Activated T-helper 17 cell treated with anti-CD3 and anti-CD28 coated beads, Interleukin-2, amount 50 U/mL, for 72 hours (primary cell): ENCODE data around the gene DIP2C. TPM values are rescaled to one million over a fixed set of nuclear protein-coding genes. Genes with fewer than 3 reads are reported as not detected.
"Not testable (repeated sequence)": the region's sequence is repeated elsewhere in the genome, so short reads cannot be mapped to it uniquely, and the experiment has no call there.

Source experiments
- ATAC-seq: fragments of 150-1000 bp; cut with Tn5 transposase; replicated peaks from 2 replicates; pipeline ENCODE4 v1.10.0; 2021; ENCODE audit warnings: mild to moderate bottlenecking, moderate library complexity
- H3K27ac Mint-ChIP-seq: one replicate; pipeline ENCODE4 v1.8.0; 2022; ENCODE audit warnings: mixed read lengths
- H3K27me3 Mint-ChIP-seq: one replicate; pipeline ENCODE4 v1.8.0; 2022; ENCODE audit warnings: mixed read lengths
- H3K36me3 Mint-ChIP-seq: one replicate; pipeline ENCODE4 v1.8.0; 2022; ENCODE audit warnings: low read depth, mild to moderate bottlenecking, mixed read lengths
- H3K4me1 Mint-ChIP-seq: one replicate; pipeline ENCODE4 v1.8.0; 2022; ENCODE audit warnings: mixed read lengths
- H3K4me3 Mint-ChIP-seq: one replicate; pipeline ENCODE4 v1.8.0; 2022; ENCODE audit warnings: mild to moderate bottlenecking, mixed read lengths
- H3K9me3 Mint-ChIP-seq: one replicate; pipeline ENCODE4 v1.8.0; 2022; ENCODE audit warnings: mixed read lengths
- total RNA-seq, 2 donors: library from RNA; stranded (reverse); gene quantifications; one replicate each; pipeline ENCODE4 v1.2.3, GENCODE V29; 2022

Gene DIP2C
- total RNA-seq, 2 donors from 2014 or later: 1.1 to 1.9 TPM

DNA sequence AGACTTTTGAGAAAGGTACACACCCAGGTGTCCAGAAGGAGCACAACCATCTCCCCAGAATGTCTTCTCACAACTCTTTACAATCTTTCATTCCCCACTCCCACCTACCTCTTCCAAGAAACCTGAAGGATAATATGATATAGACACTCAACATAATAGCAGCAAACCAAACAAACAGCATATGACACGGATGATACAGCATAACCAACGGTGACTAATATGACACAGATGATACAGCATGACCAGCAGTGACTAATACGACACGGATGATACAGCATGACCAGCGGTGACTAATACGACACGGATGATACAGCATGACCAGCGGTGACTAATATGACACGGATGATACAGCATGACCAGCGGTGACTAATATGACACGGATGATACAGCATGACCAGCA, 264.7 kb downstream of the DIP2C start:
- not testable (repeated sequence) for H3K4me3 Mint-ChIP-seq, H3K36me3 Mint-ChIP-seq, H3K9me3 Mint-ChIP-seq, H3K27ac Mint-ChIP-seq, H3K27me3 Mint-ChIP-seq, ATAC-seq, H3K4me1 Mint-ChIP-seq

DNA sequence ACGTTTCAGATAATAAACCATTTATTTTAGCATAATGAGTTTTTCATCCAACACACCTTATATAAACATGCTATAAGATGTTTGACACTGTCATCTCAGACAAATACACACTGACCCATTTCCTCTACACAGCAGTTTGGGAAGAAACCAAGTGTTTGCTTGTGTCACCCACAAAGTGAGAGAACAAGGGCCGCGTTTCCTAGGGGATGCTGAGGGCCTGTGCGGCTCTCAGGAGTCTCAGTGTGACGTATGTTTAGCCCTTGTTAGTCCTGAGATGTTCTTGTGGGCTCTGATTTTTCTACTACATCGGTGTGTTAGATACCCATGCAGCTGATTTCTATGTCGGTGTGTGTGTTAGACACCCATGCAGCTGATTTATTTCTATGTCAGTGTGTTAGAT, 266.3 kb downstream of the DIP2C start:
- no peaks in the 10 kb centered on the region for H3K36me3 Mint-ChIP-seq
- peaks cover 10% of the 10 kb centered on the region for H3K4me1 Mint-ChIP-seq
- no peak for ATAC-seq
- H3K4me3 Mint-ChIP-seq: no peak overlapping the region
- H3K9me3 Mint-ChIP-seq: no peaks in the 10 kb centered on the region
- H3K27ac Mint-ChIP-seq: no peak overlapping the region
- H3K27me3 Mint-ChIP-seq: no peaks in the 10 kb centered on the region

DNA sequence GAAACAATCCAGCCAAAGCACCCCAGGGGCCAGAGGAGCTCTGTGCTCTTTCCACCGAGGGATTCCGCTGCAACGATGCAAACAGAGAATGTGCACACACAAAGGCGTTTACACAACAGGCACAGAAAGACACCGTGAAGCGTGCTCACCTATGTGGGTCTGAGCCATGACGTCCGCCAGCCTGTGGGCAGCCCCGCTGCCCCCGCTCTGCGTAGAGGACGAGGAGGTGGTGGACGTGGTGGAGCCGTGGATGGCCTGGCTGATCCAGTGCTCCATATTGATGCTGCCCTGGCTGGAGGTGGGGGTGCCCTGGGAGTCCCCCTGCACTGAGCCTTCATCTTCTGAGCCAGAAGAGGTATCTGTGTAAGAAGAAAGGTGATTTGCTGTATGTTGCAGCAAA, 266.8 kb downstream of the DIP2C start:
- H3K27me3 Mint-ChIP-seq: no peaks in the 10 kb centered on the region
- H3K27ac Mint-ChIP-seq: no peak overlapping the region
- peaks cover 10% of the 10 kb centered on the region for H3K4me1 Mint-ChIP-seq
- no peaks in the 10 kb centered on the region for H3K36me3 Mint-ChIP-seq
- H3K4me3 Mint-ChIP-seq: no peak overlapping the region
- ATAC-seq: no peak
- H3K9me3 Mint-ChIP-seq: no peaks in the 10 kb centered on the region

DNA sequence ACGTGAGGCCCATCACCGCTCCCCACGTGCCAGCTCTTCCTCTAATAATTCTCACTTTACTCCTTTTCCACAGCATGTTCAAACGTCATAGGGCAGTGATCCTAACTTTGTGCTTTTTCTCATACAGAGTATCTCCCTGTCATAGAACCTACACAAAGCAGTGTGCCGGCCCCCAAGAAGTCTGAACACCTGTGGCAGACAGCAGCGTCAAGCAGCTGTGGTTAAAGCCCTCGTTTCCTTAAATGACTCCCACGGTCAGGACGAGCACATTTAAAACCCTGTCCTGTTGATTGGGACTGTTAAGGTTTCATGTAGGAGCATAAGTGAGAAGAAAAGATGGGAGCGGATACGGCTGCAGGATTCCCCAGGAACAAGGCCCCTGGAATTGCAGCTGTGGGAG, 267.2 kb downstream of the DIP2C start:
- no peak overlapping the region for H3K27ac Mint-ChIP-seq
- no peaks in the 10 kb centered on the region for H3K9me3 Mint-ChIP-seq
- peaks cover 10% of the 10 kb centered on the region for H3K4me1 Mint-ChIP-seq
- no peaks in the 10 kb centered on the region for H3K27me3 Mint-ChIP-seq
- no peak overlapping the region for H3K4me3 Mint-ChIP-seq
- H3K36me3 Mint-ChIP-seq: no peaks in the 10 kb centered on the region
- no peak for ATAC-seq

DNA sequence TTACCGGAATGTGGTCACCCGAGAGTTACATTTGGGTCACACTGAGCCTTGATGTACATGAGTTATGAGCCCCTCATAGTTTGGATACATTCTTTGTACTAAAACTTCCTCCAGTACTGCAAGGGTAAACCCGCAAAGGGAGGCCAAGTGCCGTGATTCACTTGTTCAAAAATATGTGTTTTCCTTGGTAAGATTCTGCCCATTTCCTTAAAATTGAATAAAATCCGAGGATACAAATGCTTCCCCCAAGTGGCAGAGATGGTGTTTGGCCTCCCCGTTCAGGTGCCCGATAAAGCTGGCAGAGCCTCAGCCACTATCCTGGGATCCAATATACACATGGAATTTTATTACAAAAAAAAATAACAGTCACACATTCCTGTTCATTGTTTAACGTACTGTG, 268.3 kb downstream of the DIP2C start:
- no peaks in the 10 kb centered on the region for H3K27me3 Mint-ChIP-seq
- no peak overlapping the region for H3K4me3 Mint-ChIP-seq
- peaks cover 10% of the 10 kb centered on the region for H3K4me1 Mint-ChIP-seq
- H3K27ac Mint-ChIP-seq: no peak overlapping the region
- H3K9me3 Mint-ChIP-seq: no peaks in the 10 kb centered on the region
- H3K36me3 Mint-ChIP-seq: no peaks in the 10 kb centered on the region
- ATAC-seq: no peak

DNA sequence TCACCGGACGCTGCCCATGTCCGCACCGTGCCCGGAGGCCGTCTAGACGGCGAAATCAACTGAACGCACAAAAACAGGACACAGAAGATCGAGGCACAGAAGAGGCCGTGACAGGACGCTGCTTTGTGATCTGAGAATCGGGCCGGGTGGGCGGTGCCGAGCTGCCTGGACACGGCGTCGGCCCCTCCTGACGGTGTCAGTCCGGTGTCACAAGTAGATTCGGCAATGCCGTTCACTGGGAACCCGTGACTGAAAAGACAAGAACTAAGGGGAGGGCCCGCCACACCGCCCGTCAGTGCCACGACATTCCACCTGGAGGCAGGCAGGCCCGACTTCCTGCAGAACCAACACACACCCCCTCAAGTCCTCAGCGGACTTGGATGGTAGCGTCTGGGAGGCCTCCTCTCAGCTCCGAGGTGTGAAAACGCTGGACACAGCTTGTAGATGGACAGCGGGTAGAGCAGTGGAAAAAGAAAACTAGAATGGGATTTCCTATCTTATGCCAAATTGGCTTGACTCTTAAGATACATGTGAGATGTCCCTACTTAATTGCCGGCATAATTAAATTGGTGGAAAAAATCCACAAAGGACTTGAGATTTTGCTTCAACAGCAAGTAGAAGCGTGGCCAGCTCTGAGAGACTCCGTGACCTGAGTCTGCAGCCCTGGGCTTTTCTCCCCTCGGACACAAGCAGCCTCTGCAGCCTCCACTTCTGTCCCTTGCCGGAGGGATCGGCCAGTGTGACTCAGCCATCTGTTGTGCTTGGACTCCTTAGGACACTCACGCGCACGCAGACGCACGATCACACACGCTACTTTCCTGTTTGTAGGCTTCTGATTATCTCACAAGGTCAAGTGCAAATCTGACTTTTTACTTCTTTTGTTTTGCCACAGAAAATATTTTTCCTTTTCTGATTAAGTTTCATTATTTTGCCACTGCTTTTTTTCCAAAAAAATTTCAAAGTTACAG, 269.0 kb downstream of the DIP2C start:
- no peaks in the 10 kb centered on the region for H3K9me3 Mint-ChIP-seq
- H3K27me3 Mint-ChIP-seq: no peaks in the 10 kb centered on the region
- no peak for ATAC-seq
- no peak overlapping the region for H3K27ac Mint-ChIP-seq
- peaks cover 7% of the 10 kb centered on the region for H3K4me1 Mint-ChIP-seq
- H3K4me3 Mint-ChIP-seq: no peak overlapping the region
- H3K36me3 Mint-ChIP-seq: no peaks in the 10 kb centered on the region

DNA sequence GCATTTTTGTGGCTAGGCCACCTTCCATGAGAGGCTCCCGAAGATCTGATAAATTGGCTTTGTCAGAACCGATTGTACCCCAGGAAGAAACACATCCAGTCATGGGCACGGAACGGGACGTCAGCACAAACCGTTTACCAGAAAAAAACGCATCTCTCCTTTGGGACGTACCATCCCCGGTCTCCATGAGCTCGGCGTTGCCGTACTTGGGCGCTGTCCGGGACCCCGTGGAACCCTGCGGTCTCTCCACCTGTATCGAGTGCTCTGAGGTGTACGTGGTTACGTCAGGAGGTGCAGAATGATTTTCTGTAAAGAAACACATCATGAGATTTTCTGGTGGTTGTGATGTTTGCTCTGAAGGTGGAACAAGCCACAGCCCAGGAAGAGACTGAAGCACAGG, 270.6 kb downstream of the DIP2C start:
- Mint-ChIP-seq H3K4me3 (no peak overlapping the region), H3K9me3 (no peaks in the 10 kb centered on the region), H3K27me3 (no peaks in the 10 kb centered on the region), H3K36me3 (no peaks in the 10 kb centered on the region), H3K4me1 (no peaks in the 10 kb centered on the region), H3K27ac (no peak overlapping the region)
- no peak for ATAC-seq

DNA sequence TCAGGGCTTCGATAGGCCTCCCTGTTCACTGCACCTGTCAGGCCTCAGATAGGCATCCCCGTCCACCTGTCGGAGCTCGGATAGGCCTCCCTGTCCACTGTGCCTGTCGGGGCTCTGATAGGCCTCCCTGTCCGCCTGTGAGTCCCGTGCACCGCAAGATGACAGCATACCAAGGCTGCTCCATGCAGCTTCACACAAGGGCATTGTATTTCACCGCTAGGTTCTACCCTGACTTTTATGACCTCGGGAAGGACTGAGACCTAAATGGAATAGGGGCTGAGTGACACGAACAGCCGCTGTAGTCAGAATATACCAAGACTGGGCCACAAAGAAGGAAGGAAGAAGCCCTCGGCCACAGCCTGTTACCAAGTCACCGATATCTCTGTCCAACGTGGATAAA, 271.2 kb downstream of the DIP2C start:
- Mint-ChIP-seq H3K4me1 (no peaks in the 10 kb centered on the region), H3K4me3 (no peak overlapping the region), H3K9me3 (no peaks in the 10 kb centered on the region), H3K27ac (no peak overlapping the region), H3K27me3 (no peaks in the 10 kb centered on the region), H3K36me3 (peaks cover 7% of the 10 kb centered on the region)
- ATAC-seq: no peak

DNA sequence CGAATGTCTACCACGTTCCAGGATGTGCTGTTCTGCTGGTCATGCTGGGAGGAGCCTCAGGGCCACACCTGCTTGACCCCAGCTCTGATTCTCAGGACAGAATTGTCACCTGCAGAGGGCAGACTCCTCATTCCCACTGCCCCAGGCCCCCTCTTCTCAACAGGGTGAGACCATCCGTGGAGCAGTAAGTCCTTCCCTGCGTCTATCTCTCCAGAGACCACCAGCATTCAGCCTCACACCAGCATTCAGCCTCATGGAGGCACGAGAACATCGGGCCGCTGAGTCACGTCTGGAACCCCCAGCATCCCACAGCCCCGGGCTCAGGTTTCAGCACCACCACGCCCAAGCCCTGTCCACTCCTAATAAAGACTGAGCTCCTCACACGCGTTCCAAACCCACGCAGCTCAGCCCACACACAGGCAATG, 273.4 kb downstream of the DIP2C start:
- Mint-ChIP-seq H3K36me3 (peaks cover 7% of the 10 kb centered on the region), H3K4me3 (no peak overlapping the region), H3K27ac (no peak overlapping the region), H3K4me1 (no peaks in the 10 kb centered on the region), H3K9me3 (no peaks in the 10 kb centered on the region), H3K27me3 (no peaks in the 10 kb centered on the region)
- no peak for ATAC-seq

DNA sequence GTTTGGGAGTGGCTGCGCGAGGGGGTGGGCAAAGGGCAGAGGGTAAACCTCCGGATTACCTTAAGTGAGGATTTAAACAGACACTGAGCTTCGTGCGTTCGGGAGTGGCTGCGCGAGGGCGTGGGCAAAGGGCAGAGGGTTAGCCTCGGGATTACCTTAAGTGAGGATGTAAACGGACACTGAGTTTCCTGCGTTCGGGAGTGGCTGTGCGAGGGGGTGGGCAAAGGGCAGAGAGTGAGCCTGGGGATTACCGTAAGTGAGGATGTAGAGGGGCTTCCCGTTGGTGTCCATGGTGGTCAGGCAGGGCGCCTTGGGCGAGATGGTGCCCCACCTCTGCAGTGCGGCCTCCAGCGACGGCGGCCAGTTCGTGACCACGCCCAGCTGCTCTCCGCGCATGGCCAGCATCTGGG, 275.8 kb downstream of the DIP2C start:
- H3K4me1 Mint-ChIP-seq: no peaks in the 10 kb centered on the region
- H3K36me3 Mint-ChIP-seq: peaks cover 12% of the 10 kb centered on the region
- H3K4me3 Mint-ChIP-seq: no peak overlapping the region
- no peak overlapping the region for H3K27ac Mint-ChIP-seq
- H3K9me3 Mint-ChIP-seq: no peaks in the 10 kb centered on the region
- no peak for ATAC-seq
- peaks cover 4% of the 10 kb centered on the region for H3K27me3 Mint-ChIP-seq

DNA sequence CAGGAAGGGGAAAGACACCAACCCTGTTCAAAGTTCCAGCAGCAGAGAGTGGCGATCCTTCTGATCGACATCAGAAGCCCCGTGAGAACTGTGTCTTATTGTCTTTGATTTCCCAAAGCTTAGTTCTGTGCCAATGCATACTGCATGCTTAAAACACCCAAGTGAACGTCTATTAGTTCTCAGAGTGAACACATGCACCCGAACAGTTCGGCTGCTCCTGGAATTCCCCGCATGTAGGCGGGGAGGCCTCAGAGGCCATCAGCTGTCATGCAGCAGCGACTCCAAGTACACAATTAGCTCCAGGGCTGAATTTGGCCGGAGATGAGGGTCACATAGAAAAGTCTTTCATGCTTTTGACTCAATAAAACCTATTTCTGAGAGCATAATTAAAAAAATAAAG, 277.4 kb downstream of the DIP2C start:
- no peaks in the 10 kb centered on the region for H3K9me3 Mint-ChIP-seq
- H3K36me3 Mint-ChIP-seq: peaks cover 12% of the 10 kb centered on the region
- H3K27me3 Mint-ChIP-seq: peaks cover 4% of the 10 kb centered on the region
- no peak overlapping the region for H3K27ac Mint-ChIP-seq
- H3K4me3 Mint-ChIP-seq: no peak overlapping the region
- H3K4me1 Mint-ChIP-seq: no peaks in the 10 kb centered on the region
- ATAC-seq: no peak

DNA sequence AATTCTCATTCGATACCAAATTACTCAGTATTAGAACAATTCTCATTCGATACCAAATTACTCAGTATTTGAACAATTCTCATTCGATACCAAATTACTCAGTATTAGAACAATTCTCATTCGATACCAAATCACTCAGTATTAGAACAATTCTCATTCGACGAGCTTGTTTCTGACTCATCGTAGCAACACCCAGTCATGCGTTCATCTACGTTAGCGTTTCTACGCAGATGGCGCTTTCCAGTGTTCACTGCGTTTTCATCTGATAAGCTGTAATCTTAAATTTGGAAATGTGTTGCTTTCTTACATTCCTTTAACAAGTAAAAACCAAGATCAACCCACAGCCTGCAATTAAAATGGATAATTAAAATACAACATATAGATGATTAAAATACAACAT, 277.9 kb downstream of the DIP2C start:
- H3K27ac Mint-ChIP-seq: no peak overlapping the region
- H3K4me3 Mint-ChIP-seq: no peak overlapping the region
- peaks cover 4% of the 10 kb centered on the region for H3K27me3 Mint-ChIP-seq
- ATAC-seq: no peak
- H3K4me1 Mint-ChIP-seq: no peaks in the 10 kb centered on the region
- peaks cover 12% of the 10 kb centered on the region for H3K36me3 Mint-ChIP-seq
- H3K9me3 Mint-ChIP-seq: no peaks in the 10 kb centered on the region

DNA sequence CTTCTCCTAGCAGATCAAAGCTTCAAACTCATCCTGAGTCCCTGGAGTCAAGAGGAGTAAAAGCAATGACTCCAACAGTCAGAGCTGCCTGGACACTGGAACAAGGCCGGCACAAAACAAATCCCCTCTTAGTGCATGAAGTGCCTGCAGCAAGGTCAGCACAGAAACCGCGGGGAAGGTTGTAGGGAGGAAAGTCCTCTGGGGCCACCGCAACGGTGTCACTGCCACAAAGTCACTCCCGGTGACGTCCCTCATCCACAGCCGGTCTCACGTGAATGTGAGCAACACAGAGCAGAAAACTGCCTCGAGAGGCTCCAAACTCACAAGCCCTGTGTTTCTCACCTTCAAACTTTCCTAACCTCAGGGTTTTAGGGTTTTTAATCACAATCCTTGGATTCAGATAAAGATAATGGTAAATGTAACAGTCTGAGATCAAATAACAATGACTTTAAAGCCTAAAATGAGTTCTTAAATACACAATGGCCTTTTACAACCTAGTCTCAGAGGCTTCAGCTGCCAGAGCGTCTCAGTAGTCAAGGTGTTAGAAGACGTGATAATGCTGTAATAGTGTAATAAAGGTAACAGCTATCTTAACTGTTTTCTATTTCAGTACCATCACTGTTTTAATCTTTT, 279.9 kb downstream of the DIP2C start:
- no peak overlapping the region for H3K4me3 Mint-ChIP-seq
- H3K9me3 Mint-ChIP-seq: no peaks in the 10 kb centered on the region
- no peaks in the 10 kb centered on the region for H3K4me1 Mint-ChIP-seq
- H3K36me3 Mint-ChIP-seq: peaks cover 17% of the 10 kb centered on the region
- peaks cover 4% of the 10 kb centered on the region for H3K27me3 Mint-ChIP-seq
- H3K27ac Mint-ChIP-seq: no peak overlapping the region
- no peak for ATAC-seq

DNA sequence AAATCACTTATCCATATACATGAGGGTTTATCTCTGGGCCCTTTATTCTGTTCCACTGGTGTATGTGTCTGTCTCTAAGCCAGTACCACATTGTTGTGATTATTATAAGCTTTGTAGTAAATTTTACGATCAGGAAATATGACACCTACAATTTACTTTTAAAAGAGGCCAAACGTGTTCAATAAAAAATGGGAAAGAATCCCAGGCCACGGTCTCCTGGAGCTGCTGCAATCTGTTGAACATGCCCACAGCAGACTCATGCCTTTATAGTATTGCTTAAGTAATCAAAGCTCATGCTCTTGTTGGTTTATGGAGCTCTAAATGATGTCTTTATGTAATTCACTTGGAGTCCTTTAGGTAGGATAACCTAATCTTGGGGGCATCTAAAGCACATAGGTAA, 281.2 kb downstream of the DIP2C start:
- H3K9me3 Mint-ChIP-seq: no peaks in the 10 kb centered on the region
- no peak overlapping the region for H3K27ac Mint-ChIP-seq
- no peak overlapping the region for H3K4me3 Mint-ChIP-seq
- H3K4me1 Mint-ChIP-seq: no peaks in the 10 kb centered on the region
- peaks cover 4% of the 10 kb centered on the region for H3K27me3 Mint-ChIP-seq
- H3K36me3 Mint-ChIP-seq: peaks cover 11% of the 10 kb centered on the region
- no peak for ATAC-seq

DNA sequence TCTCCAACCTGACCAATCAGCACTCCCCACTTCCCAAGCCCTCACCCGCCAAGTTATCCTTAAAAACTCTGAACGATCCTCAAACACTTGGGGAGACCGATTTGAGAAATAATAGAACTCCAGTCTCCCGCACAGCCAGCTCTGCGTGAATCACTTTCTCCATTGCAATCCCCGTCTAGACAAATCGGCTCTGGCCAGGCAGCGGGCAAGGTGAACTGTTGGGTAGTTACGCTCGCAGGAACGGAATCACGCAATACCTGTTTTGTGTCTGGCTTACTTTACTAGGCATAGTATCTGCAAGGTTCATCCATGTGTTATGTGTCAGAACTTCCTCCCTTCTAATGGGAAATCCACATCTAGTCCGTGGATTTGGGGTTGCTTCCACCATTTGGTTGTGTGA, 282.5 kb downstream of the DIP2C start:
- ATAC-seq: no peak
- H3K36me3 Mint-ChIP-seq: peaks cover 10% of the 10 kb centered on the region
- no peaks in the 10 kb centered on the region for H3K9me3 Mint-ChIP-seq
- H3K4me3 Mint-ChIP-seq: no peak overlapping the region
- no peaks in the 10 kb centered on the region for H3K4me1 Mint-ChIP-seq
- no peak overlapping the region for H3K27ac Mint-ChIP-seq
- H3K27me3 Mint-ChIP-seq: peaks cover 4% of the 10 kb centered on the region
